GM18861 (cell line): ENCODE results near the gene XPNPEP1.

Experiments used
- ATAC-seq: cut with Tn5 transposase; IDR thresholded peaks from one replicate; pipeline ENCODE4 v1.9.1; 2021; ENCODE audit not compliant: unreplicated experiment

Gene XPNPEP1

GRCh38 chr10:109922976-109923921 lies at the start of gene XPNPEP1:
XPNPEP1 (minus strand) TSS chr10:109923511; CDS start chr10:109923433, 78 bp downstream.
- peak; percentile 87 for ATAC-seq

- no peak for ATAC-seq
Measured at GRCh38 chr10:109972372-109973001, 49.2 kb upstream of the XPNPEP1 start.

GRCh38 chr10:109971634-109972033 lies 48.3 kb upstream of the XPNPEP1 start:
- no peak for ATAC-seq

- no peak for ATAC-seq
Measured at GRCh38 chr10:109969760-109970346, 46.5 kb upstream of the XPNPEP1 start.

GRCh38 chr10:109968953-109969759 lies 45.8 kb upstream of the XPNPEP1 start:
- ATAC-seq, result no peak

GRCh38 chr10:109967739-109968088 lies 44.4 kb upstream of the XPNPEP1 start:
- no peak for ATAC-seq

GRCh38 chr10:109966961-109967738 lies 43.8 kb upstream of the XPNPEP1 start:
- no peak for ATAC-seq

GRCh38 chr10:109964318-109964717 lies 41.0 kb upstream of the XPNPEP1 start:
- ATAC-seq, result no peak

GRCh38 chr10:109963439-109963838 lies 40.1 kb upstream of the XPNPEP1 start:
- no peak for ATAC-seq

- ATAC-seq, result no peak
Measured at GRCh38 chr10:109962247-109962646, 38.9 kb upstream of the XPNPEP1 start.

- ATAC-seq, result no peak
Measured at GRCh38 chr10:109961174-109962001, 38.1 kb upstream of the XPNPEP1 start.

GRCh38 chr10:109960682-109961081 lies 37.4 kb upstream of the XPNPEP1 start:
- no peak for ATAC-seq

- no peak for ATAC-seq
Measured at GRCh38 chr10:109959259-109960145, 36.2 kb upstream of the XPNPEP1 start.

GRCh38 chr10:109958059-109958458 lies 34.7 kb upstream of the XPNPEP1 start:
- ATAC-seq, result no peak

- peak; percentile 96 for ATAC-seq
Measured at GRCh38 chr10:109957092-109957797, 33.9 kb upstream of the XPNPEP1 start.

GRCh38 chr10:109956454-109957091 lies 33.3 kb upstream of the XPNPEP1 start:
- ATAC-seq, result peak; percentile 62

GRCh38 chr10:109953766-109954165 lies 30.5 kb upstream of the XPNPEP1 start:
- ATAC-seq, result no peak
